GM12878 (cell line): ENCODE data around the gene MAPK8IP3. TPM values are rescaled to one million over a fixed set of nuclear protein-coding genes. Genes with fewer than 3 reads are reported as not detected.

Experiments
- ATAC-seq: fragments of 200-7000 bp; cut with Tn5 transposase; 3 replicates; pipeline ENCODE4 v1.9.1; 2020; ENCODE audit warnings: mild to moderate bottlenecking, moderate library complexity
- BruUV-seq: library from RNA; stranded (reverse); fragments of 400-500 nt; replicated peaks from 2 replicates; lab custom pipeline; 2021; lab: Mats Ljungman, UMichigan
- CTCF ChIA-PET: fragments of 300-600 bp; sonication (Branson Sonifier 250); formaldehyde crosslinking; extraction: SDS; loops from one replicate; lab custom pipeline; 2021; ENCODE audit warnings: inconsistent platforms; lab: Yijun Ruan, JAX
- POLR2A ChIA-PET: fragments of 350-600 bp; formaldehyde crosslinking; extraction: SDS; loops from one replicate; lab custom pipeline; 2021; ENCODE audit warnings: inconsistent platforms; lab: Charles Lee
- RAD21 ChIA-PET: fragments of 300-600 bp; sonication (Branson Sonifier 250); formaldehyde crosslinking; loops from one replicate; lab custom pipeline; 2023; ENCODE audit warnings: antibody characterized with exemption; ENCODE audit not compliant: unreplicated experiment; lab: Charles Lee
- SMC1A ChIA-PET: fragments of 300-600 bp; sonication (Branson Sonifier 250); formaldehyde crosslinking; loops from one replicate; lab custom pipeline; 2023; ENCODE audit not compliant: unreplicated experiment, uncharacterized antibody; lab: Charles Lee
- DNase-seq: peaks from one replicate; pipeline ENCODE4 v3.0.0-alpha.2; 2011; ENCODE audit warnings: low read depth, low spot score
- FAIRE-seq: peaks from 3 replicates; lab custom pipeline; 2011; peaks lifted over from hg19 to GRCh38; lab: Jason Lieb, UNC
- H2AFZ ChIP-seq: 2 replicates; pipeline ENCODE4 v1.6.0; 2011; ENCODE audit warnings: low read depth, low read length, control low read depth; ENCODE audit not compliant: control insufficient read depth
- H3K27ac ChIP-seq: 2 replicates; pipeline ENCODE4 v1.5.1; 2011; ENCODE audit warnings: control low read depth; ENCODE audit not compliant: control insufficient read depth, insufficient read depth
- H3K27me3 ChIP-seq, 2 experiments: replicated peaks in 1 of 2; 2 replicates each; pipeline versions ENCODE4 v1.6.0 to v1.6.1; 2011; ENCODE audit warnings: low read length in 1 of 2; ENCODE audit not compliant: control insufficient read depth in 2 of 2, insufficient read depth in 2 of 2
- H3K36me3 ChIP-seq, 2 experiments: 2 replicates each; pipeline ENCODE4 v1.5.1; 2011; ENCODE audit warnings: low read length in 1 of 2; ENCODE audit not compliant: control insufficient read depth in 2 of 2, insufficient read depth in 2 of 2
- H3K4me1 ChIP-seq: 2 replicates; pipeline ENCODE4 v1.6.1; 2011; ENCODE audit warnings: mild to moderate bottlenecking, low read length, moderate library complexity, mixed read lengths; ENCODE audit not compliant: control insufficient read depth, insufficient read depth
- H3K4me2 ChIP-seq: 2 replicates; pipeline ENCODE4 v1.6.0; 2011; ENCODE audit warnings: control low read depth; ENCODE audit not compliant: control insufficient read depth, insufficient read depth
- H3K4me3 ChIP-seq: fragments of 200-600 bp; sonication (generic); 2 replicates; pipeline ENCODE4 v1.5.1; 2016
- H3K79me2 ChIP-seq: 2 replicates; pipeline ENCODE4 v1.6.0; 2011; ENCODE audit warnings: low read length; ENCODE audit not compliant: control insufficient read depth, insufficient read depth
- H3K9ac ChIP-seq: 2 replicates; pipeline ENCODE4 v1.8.0; 2011; ENCODE audit warnings: low read length, control low read depth, mixed read lengths; ENCODE audit not compliant: control insufficient read depth, insufficient read depth
- H3K9me3 ChIP-seq: replicated peaks from 3 replicates; pipeline ENCODE4 v1.5.1; 2011; ENCODE audit warnings: mild to moderate bottlenecking, low read length; ENCODE audit not compliant: control insufficient read depth, insufficient read depth
- H4K20me1 ChIP-seq: 2 replicates; pipeline ENCODE4 v1.6.0; 2011; ENCODE audit not compliant: control insufficient read depth, insufficient read depth
- ATF2 ChIP-seq: IDR thresholded peaks from 2 replicates; pipeline ENCODE4 v1.6.1; 2012; ENCODE audit warnings: low read length, inconsistent platforms
- BHLHE40 ChIP-seq, 2 experiments: fragments of 450-650 bp in 1 of 2; IDR thresholded peaks; 2 replicates each; pipeline ENCODE4 v1.6.1; 2011 to 2017; ENCODE audit warnings: low read depth in 2 of 2, borderline replicate concordance in 1 of 2, improper control_type of control experiment in 1 of 2, low read length in 1 of 2, mild to moderate bottlenecking in 1 of 2
- BMI1 ChIP-seq: fragments of 450-650 bp; IDR thresholded peaks from 2 replicates; pipeline ENCODE4 v1.6.1; 2016; ENCODE audit warnings: mild to moderate bottlenecking, moderate library complexity, borderline replicate concordance
- CBFB ChIP-seq: IDR thresholded peaks from 2 replicates; pipeline ENCODE4 v1.6.1; 2016; ENCODE audit warnings: antibody characterized with exemption, low read depth
- E2F8 ChIP-seq: fragments of 450-650 bp; IDR thresholded peaks from 2 replicates; pipeline ENCODE4 v1.6.1; 2018; ENCODE audit warnings: mild to moderate bottlenecking, low read depth, moderate library complexity; ENCODE audit not compliant: partially characterized antibody
- FOXM1 ChIP-seq: IDR thresholded peaks from 2 replicates; pipeline ENCODE4 v1.6.1; 2012; ENCODE audit warnings: low read depth, mild to moderate bottlenecking, inconsistent platforms, low read length, moderate library complexity
- JUND ChIP-seq: IDR thresholded peaks from 2 replicates; pipeline ENCODE4 v1.6.1; 2012; ENCODE audit warnings: low read depth, mild to moderate bottlenecking, low read length, improper control_type of control experiment, moderate library complexity
- KLF5 ChIP-seq: fragments of 450-650 bp; IDR thresholded peaks from 2 replicates; pipeline ENCODE4 v1.6.1; 2014; ENCODE audit warnings: mild to moderate bottlenecking; ENCODE audit not compliant: partially characterized antibody
- MTA2 ChIP-seq: fragments of 450-650 bp; IDR thresholded peaks from 2 replicates; pipeline ENCODE4 v1.6.1; 2016; ENCODE audit warnings: low read depth, mild to moderate bottlenecking, moderate library complexity
- POU2F2 ChIP-seq: IDR thresholded peaks from 3 replicates; pipeline ENCODE4 v1.6.1; 2011; ENCODE audit warnings: low read depth, mild to moderate bottlenecking, low read length, borderline replicate concordance
- RFX5 ChIP-seq: IDR thresholded peaks from 2 replicates; pipeline ENCODE4 v1.6.1; 2011; ENCODE audit warnings: low read depth, low read length, improper control_type of control experiment
- STAT1 ChIP-seq: fragments of 450-650 bp; conservative IDR thresholded peaks from 2 replicates; pipeline ENCODE4 v1.6.1; 2014; ENCODE audit warnings: antibody characterized with exemption, mild to moderate bottlenecking
- SUPT20H ChIP-seq: IDR thresholded peaks from 2 replicates; pipeline ENCODE4 v1.6.1; 2011; ENCODE audit warnings: low read depth, mild to moderate bottlenecking, low read length, moderate library complexity, borderline replicate concordance; ENCODE audit not compliant: control insufficient read depth
- ZNF207 ChIP-seq: fragments of 450-650 bp; IDR thresholded peaks from 2 replicates; pipeline ENCODE4 v1.6.1; 2014; ENCODE audit warnings: antibody characterized with exemption, mild to moderate bottlenecking, borderline replicate concordance
- WGBS: methylation state at CpG from one replicate; pipeline ENCODE4 v1.1.6; 2016; ENCODE audit warnings: low lambda C conversion rate; ENCODE audit not compliant: insufficient replicate concordance, insufficient coverage; ENCODE audit errors: missing lambda C conversion rate; 5-methylcytosine and 5-hydroxymethylcytosine counted together
- in situ Hi-C: fragments of 300-500 bp; cut with MboI; formaldehyde crosslinking; loops from 9 replicates; pipeline ENCODE4 v1.14.3; 2018; ENCODE audit warnings: mixed read lengths
- intact Hi-C: fragments of 100-400 bp; cut with micrococcal nuclease; formaldehyde crosslinking; loops from one replicate; pipeline ENCODE4 v1.14.2; 2022; ENCODE audit not compliant: unreplicated experiment
- polyA plus RNA-seq, 11 experiments: library from polyadenylated mRNA; depleted of rRNA in 4 of 11; unstranded in 6 of 11; stranded (reverse) in 5 of 11; fragments of >200 nt; fragmentation: Nextera tagmentation in 4 of 11; fragmentation: Illumina TruSeq in 1 of 11; extraction: Ambion mirVana in 4 of 11; extraction: Trizol in 1 of 11; gene quantifications; 1 replicate in 1 of 11; 2 replicates in 10 of 11; pipeline versions ENCODE4 v1.2.1 to v1.2.3, GENCODE V29; 2011 to 2016; ENCODE audit warnings: inconsistent platforms in 2 of 11, missing spikeins in 2 of 11, low read depth in 1 of 11
- total RNA-seq, 4 experiments: library from RNA; depleted of rRNA in 3 of 4; stranded (reverse); fragments of >200 nt in 3 of 4; fragmentation: Illumina TruSeq in 1 of 4; extraction: Trizol in 1 of 4; gene quantifications; 2 replicates each; pipeline versions ENCODE4 v1.2.1 to v1.2.3, GENCODE V29; 2013 to 2021

The MAPK8IP3 gene
- total and polyA plus RNA-seq, 10 of the 15 experiments (the other 5 are each of a cell fraction or from before 2014, with no cell fraction given), result 0.06 to 67.9 (median 18.2) TPM

GRCh38 chr16:1709356-1709755 lies 3.4 kb downstream of the MAPK8IP3 start:
- CTCF ChIA-PET, result interaction anchor here (1.2 kb wide), 2 partner anchors 10 to 33 kb away, joined by 3 to 4 read pairs; no protein-coding TSS in a partner anchor
- POLR2A ChIA-PET, result interaction anchor here (0.7 kb wide), 1 partner anchor 31 kb away, joined by 3 read pairs; the partner anchor contains the start of gene JPT2
- BruUV-seq, result no TSS peak

More at GRCh38 chr16:1709356-1709755, 3.4 kb downstream of the MAPK8IP3 start:
- Histone ChIP-seq H3K27me3 (no peaks in the 10 kb centered on the region), H2AFZ (no peak overlapping the region), H3K4me2 (no peak overlapping the region), H3K4me3 (no peak overlapping the region), H3K79me2 (peaks cover 53% of the 10 kb centered on the region), H3K36me3 (no peaks in the 10 kb centered on the region; a peak in 3 of 4 replicates), H3K27ac (no peak overlapping the region), H3K9ac (no peak overlapping the region; the same call in 1 of the 2 replicates), H4K20me1 (peaks cover 4% of the 10 kb centered on the region; the same call in 1 of the 2 replicates), H3K9me3 (no peaks in the 10 kb centered on the region), H3K4me1 (peaks cover 32% of the 10 kb centered on the region)
- ChIA-PET SMC1A (interaction anchor here (0.6 to 1.5 kb wide), 3 partner anchors 14 to 73 kb away, joined by 3 read pairs; partner anchors contain the start of genes NUBP2 and SPSB3), RAD21 (no interaction called here)
- intact Hi-C loops, result loop anchor here (5.0 kb wide), 1 partner anchor 63 kb away; the partner anchor contains the start of genes EME2, MRPS34 and NME3
- WGBS, result 97% methylated on average over 15 of the region's 15 CpGs
- in situ Hi-C loops, result no loop called here
- DNase-seq (no peak), ATAC-seq (no peak), FAIRE-seq (no peak)
- TF ChIP-seq RFX5, result no peak
- TF ChIP-seq ZNF207, result no peak
- TF ChIP-seq JUND, result no peak
- no peak for TF ChIP-seq FOXM1
- no peak for TF ChIP-seq BMI1
- no peak for TF ChIP-seq MTA2
- no peak for TF ChIP-seq ATF2
- no peak for TF ChIP-seq CBFB
- no peak for TF ChIP-seq KLF5
- TF ChIP-seq E2F8, result no peak
- no peak for TF ChIP-seq STAT1
- TF ChIP-seq SUPT20H, result no peak
- no peak for TF ChIP-seq BHLHE40 (IDR thresholded peaks at IDR 0.05; ENCODE audit: borderline replicate concordance in 1 of 2, low read depth in 2 of 2, low read length in 1 of 2)
- no peak for TF ChIP-seq POU2F2
